ENCODE data around the gene CTBP1. TPM values are rescaled to one million over a fixed set of nuclear protein-coding genes. Genes with fewer than 3 reads are reported as not detected.

Gene CTBP1
- total and polyA plus RNA-seq, 2 of the 8 experiments (the other 6 are each of a cell fraction or from before 2014, with no cell fraction given), result 128 to 185 TPM

DNA sequence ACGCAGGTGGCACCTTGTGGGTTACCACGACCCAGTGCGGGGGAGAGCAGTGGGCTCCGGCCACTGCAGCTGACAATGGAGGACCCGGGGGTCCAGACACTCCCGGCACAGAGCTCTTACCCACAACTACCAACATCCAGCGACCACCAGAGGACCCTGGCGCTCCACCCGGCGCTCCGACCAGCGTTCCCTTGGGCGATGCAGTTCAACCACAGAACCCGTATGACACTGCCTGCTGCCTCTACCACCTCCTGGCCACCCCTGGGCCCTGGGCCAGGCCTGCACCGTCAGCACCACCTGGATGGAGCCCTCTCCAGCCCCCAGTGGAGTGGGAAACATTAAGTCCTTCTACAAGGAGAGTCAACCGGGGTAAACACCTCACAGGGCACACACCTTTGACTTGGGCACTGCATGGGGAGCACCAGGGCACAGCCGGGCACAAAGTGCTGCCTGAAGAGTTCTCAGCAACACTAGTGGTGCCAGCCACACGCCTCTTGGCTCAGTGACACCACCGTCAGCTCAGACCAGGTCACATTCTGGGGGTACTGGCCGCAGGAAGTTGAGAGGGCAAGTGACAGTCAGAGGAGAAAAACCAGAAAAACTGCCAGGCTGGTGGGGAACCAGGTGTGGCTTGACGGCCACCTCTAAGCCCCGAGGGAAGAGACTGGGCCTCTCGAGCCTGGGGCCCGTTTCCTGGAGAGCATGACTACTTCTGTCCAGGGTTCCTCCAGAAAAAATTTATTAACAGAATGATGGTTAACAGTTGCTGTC is 2.6 kb downstream of the CTBP1 start:
- Histone ChIP-seq H3K9me3 (ENCODE audit: insufficient read depth in 2 of 2, low read depth in 1 of 2, low read length in 1 of 2) (peaks cover 11 to 13% of the 10 kb centered on the region in 2 experiments), H2AFZ (ENCODE audit: low read length) (no peak overlapping the region), H2BK12ac (ENCODE audit: low read depth, low read length) (no peak overlapping the region), H3K79me2 (ENCODE audit: control insufficient read depth in 1 of 2, insufficient read depth in 2 of 2, low read length in 2 of 2) (peaks cover 48 to 67% of the 10 kb centered on the region in 2 experiments), H2BK120ac (replicated peaks; ENCODE audit: low read depth, low read length) (no peak overlapping the region), H3K36me3 (ENCODE audit: control insufficient read depth in 2 of 4, insufficient read depth in 4 of 4, low read length in 3 of 4) (peaks cover 0 to 9% (median 4%) of the 10 kb centered on the region in 4 experiments; a peak in 4 of 8 replicates), H3K9ac (replicated peaks in 1 of 4; ENCODE audit: extremely low read depth in 1 of 4, low read depth in 3 of 4, low read length in 3 of 4) (no peak overlapping the region), H2BK15ac (ENCODE audit: low read length) (no peak overlapping the region), H3K56ac (replicated peaks; ENCODE audit: insufficient read length, low read depth, low read length) (no peak overlapping the region), H3K79me1 (ENCODE audit: low read depth, low read length) (peaks cover 23% of the 10 kb centered on the region; the same call in 1 of the 2 replicates), H3K14ac (ENCODE audit: insufficient read length) (no peak overlapping the region), H3K4me2 (ENCODE audit: insufficient read depth in 1 of 2, low read depth in 2 of 2, low read length in 2 of 2) (peak overlapping the region; percentile 62 to 75; a peak in 2 of 4 replicates), H3K18ac (ENCODE audit: extremely low read depth, low read length) (no peak overlapping the region), H3K23ac (ENCODE audit: insufficient read length) (no peak overlapping the region), H3K4me3 (ENCODE audit: extremely low read depth in 1 of 4, insufficient read depth in 2 of 4, low read depth in 3 of 4, low read length in 4 of 4) (no peak overlapping the region), H4K91ac (replicated peaks; ENCODE audit: insufficient read length, low read length) (no peak overlapping the region), H3K27ac (ENCODE audit: low read depth, low read length) (no peak overlapping the region), H3K4ac (replicated peaks; ENCODE audit: insufficient read length, low read depth, low read length) (no peak overlapping the region), H3K23me2 (ENCODE audit: low read depth, low read length) (peaks cover 11% of the 10 kb centered on the region; the same call in 1 of the 2 replicates), H4K8ac (ENCODE audit: extremely low read depth, insufficient read depth, low read length) (peak overlapping the region; percentile 39; the same call in 1 of the 2 replicates), H4K20me1 (replicated peaks in 1 of 2; ENCODE audit: control insufficient read depth in 1 of 2, insufficient read depth in 2 of 2, low read length in 2 of 2) (peaks cover 22 to 39% of the 10 kb centered on the region in 2 experiments), H2AK5ac (ENCODE audit: low read depth, low read length) (no peak overlapping the region), H3K27me3 (replicated peaks in 1 of 4; ENCODE audit: control insufficient read depth in 3 of 4, extremely low read depth in 1 of 4, insufficient read depth in 3 of 4, low read length in 3 of 4) (peaks cover 0 to 2% (median 0%) of the 10 kb centered on the region in 4 experiments; a peak in 1 of 7 replicates), H3K4me1 (replicated peaks in 1 of 4; ENCODE audit: control insufficient read depth in 3 of 4, insufficient read depth in 4 of 4, low read length in 3 of 4) (peaks cover 0 to 16% (median 11%) of the 10 kb centered on the region in 4 experiments; a peak in 5 of 7 replicates), H2BK20ac (ENCODE audit: low read length) (no peak overlapping the region), H2BK5ac (ENCODE audit: low read depth, low read length) (0 out of 2 replicates have a peak overlapping the region, but pooled peaks have one; percentile 44), H4K5ac (ENCODE audit: insufficient read length, low read depth, low read length) (no peak overlapping the region)
- DNase-seq (ENCODE audit: low read depth in 1 of 2, low spot score in 2 of 2), result no peak
- CTCF ChIA-PET (ENCODE audit: partially characterized antibody), result interaction anchor here (0.8 to 1.3 kb wide), 4 partner anchors 22 to 107 kb away, joined by 3 read pairs; no protein-coding TSS in a partner anchor
- TF ChIP-seq RBBP5 (IDR thresholded peaks at IDR 0.05; ENCODE audit: borderline replicate concordance, low read depth, low read length) (no peak), RAD21 (IDR thresholded peaks at IDR 0.05 in 1 of 2, conservative IDR thresholded peaks at IDR 0.05 in 1 of 2; ENCODE audit: low read depth in 2 of 2, low read length in 2 of 2) (peak; percentile 3 to 10; a peak in 1 of 4 replicates)
- WGBS, 2 experiments (ENCODE audit: extremely low coverage in 1 of 2, insufficient coverage in 1 of 2, insufficient read length in 1 of 2, insufficient replicate concordance in 2 of 2, low coverage in 1 of 2, low lambda C conversion rate in 2 of 2, missing lambda C conversion rate in 1 of 2), result 88% methylated on average over 18 of the region's 24 CpGs; no CpG with 5 or more reads in 1 of the 2 experiments
- no peak for FAIRE-seq
- POLR2A ChIA-PET (ENCODE audit: partially characterized antibody), result interaction anchor here (1.7 to 6.8 kb wide), 5 partner anchors 11 to 100 kb away, joined by 4 to 49 read pairs (median 6); partner anchors contain the start of gene UVSSA
